ENCODE measurements around the gene MYL9. TPM values are rescaled to one million over a fixed set of nuclear protein-coding genes. Genes with fewer than 3 reads are reported as not detected.

Gene MYL9
- total and polyA plus RNA-seq, 2 experiments from 2014 or later, result 579 to 1,624 TPM

GRCh38 chr20:36528176-36528874 lies 13.0 kb upstream of the MYL9 start:
- no peak for DNase-seq (ENCODE audit: low read depth in 1 of 2, low spot score in 1 of 2)
- TF ChIP-seq CTCF (IDR thresholded peaks at IDR 0.05; ENCODE audit: low read depth, low read length), result no peak
- peak overlapping the region; percentile 76 for H3K27ac ChIP-seq
- peaks cover 25% of the 10 kb centered on the region for H3K36me3 ChIP-seq
- H3K4me3 ChIP-seq, result no peak overlapping the region
- no peaks in the 10 kb centered on the region for H3K9me3 ChIP-seq (ENCODE audit: low read depth)
- no peaks in the 10 kb centered on the region for H3K4me1 ChIP-seq (ENCODE audit: low read depth)
- H3K27me3 ChIP-seq, result no peaks in the 10 kb centered on the region

- no peaks in the 10 kb centered on the region for H3K4me1 ChIP-seq (ENCODE audit: low read depth)
- no peak for DNase-seq (ENCODE audit: low read depth in 1 of 2, low spot score in 1 of 2)
- H3K27me3 ChIP-seq, result no peaks in the 10 kb centered on the region
- peaks cover 25% of the 10 kb centered on the region for H3K36me3 ChIP-seq
- H3K4me3 ChIP-seq, result no peak overlapping the region
- TF ChIP-seq CTCF (IDR thresholded peaks at IDR 0.05; ENCODE audit: low read depth, low read length), result no peak
- peak overlapping the region; percentile 76 for H3K27ac ChIP-seq
- no peaks in the 10 kb centered on the region for H3K9me3 ChIP-seq (ENCODE audit: low read depth)
Measured at GRCh38 chr20:36528875-36529417, 12.4 kb upstream of the MYL9 start.

GRCh38 chr20:36532388-36532787 lies 8.9 kb upstream of the MYL9 start:
- Histone ChIP-seq H3K4me3 (no peak overlapping the region), H3K27ac (no peak overlapping the region), H3K36me3 (no peaks in the 10 kb centered on the region), H3K9me3 (ENCODE audit: low read depth) (no peaks in the 10 kb centered on the region), H3K27me3 (no peaks in the 10 kb centered on the region), H3K4me1 (ENCODE audit: low read depth) (no peaks in the 10 kb centered on the region)
- DNase-seq (ENCODE audit: low read depth in 1 of 2, low spot score in 1 of 2), result no peak
- TF ChIP-seq CTCF (IDR thresholded peaks at IDR 0.05; ENCODE audit: low read depth, low read length), result no peak

GRCh38 chr20:36532822-36533221 lies 8.5 kb upstream of the MYL9 start:
- Histone ChIP-seq H3K9me3 (ENCODE audit: low read depth) (no peaks in the 10 kb centered on the region), H3K4me3 (no peak overlapping the region), H3K4me1 (ENCODE audit: low read depth) (no peaks in the 10 kb centered on the region), H3K27ac (no peak overlapping the region), H3K36me3 (no peaks in the 10 kb centered on the region), H3K27me3 (no peaks in the 10 kb centered on the region)
- DNase-seq (ENCODE audit: low read depth in 1 of 2, low spot score in 1 of 2), result no peak
- no peak for TF ChIP-seq CTCF (IDR thresholded peaks at IDR 0.05; ENCODE audit: low read depth, low read length)

- DNase-seq (ENCODE audit: low read depth in 1 of 2, low spot score in 1 of 2), result peak in 1 of 2 donors; percentile 65
- Histone ChIP-seq H3K36me3 (no peaks in the 10 kb centered on the region), H3K4me3 (no peak overlapping the region), H3K9me3 (ENCODE audit: low read depth) (no peaks in the 10 kb centered on the region), H3K4me1 (ENCODE audit: low read depth) (peaks cover 28% of the 10 kb centered on the region), H3K27me3 (no peaks in the 10 kb centered on the region), H3K27ac (no peak overlapping the region)
- TF ChIP-seq CTCF (IDR thresholded peaks at IDR 0.05; ENCODE audit: low read depth, low read length), result no peak
Measured at GRCh38 chr20:36538026-36538722, 3.1 kb upstream of the MYL9 start.

All from cardiac muscle cell (in vitro differentiated cells and primary cell).